Iris pigment epithelial cell (primary cell): ENCODE measurements around the gene TRPM5.

Experiments used
- DNase-seq: peaks from one replicate; pipeline ENCODE4 v3.0.0-alpha.2; 2011; ENCODE audit warnings: low read depth

The TRPM5 gene

GRCh38 chr11:2436013-2436520, 8.2 kb downstream of the TRPM5 start:
- no peak for DNase-seq

DNA sequence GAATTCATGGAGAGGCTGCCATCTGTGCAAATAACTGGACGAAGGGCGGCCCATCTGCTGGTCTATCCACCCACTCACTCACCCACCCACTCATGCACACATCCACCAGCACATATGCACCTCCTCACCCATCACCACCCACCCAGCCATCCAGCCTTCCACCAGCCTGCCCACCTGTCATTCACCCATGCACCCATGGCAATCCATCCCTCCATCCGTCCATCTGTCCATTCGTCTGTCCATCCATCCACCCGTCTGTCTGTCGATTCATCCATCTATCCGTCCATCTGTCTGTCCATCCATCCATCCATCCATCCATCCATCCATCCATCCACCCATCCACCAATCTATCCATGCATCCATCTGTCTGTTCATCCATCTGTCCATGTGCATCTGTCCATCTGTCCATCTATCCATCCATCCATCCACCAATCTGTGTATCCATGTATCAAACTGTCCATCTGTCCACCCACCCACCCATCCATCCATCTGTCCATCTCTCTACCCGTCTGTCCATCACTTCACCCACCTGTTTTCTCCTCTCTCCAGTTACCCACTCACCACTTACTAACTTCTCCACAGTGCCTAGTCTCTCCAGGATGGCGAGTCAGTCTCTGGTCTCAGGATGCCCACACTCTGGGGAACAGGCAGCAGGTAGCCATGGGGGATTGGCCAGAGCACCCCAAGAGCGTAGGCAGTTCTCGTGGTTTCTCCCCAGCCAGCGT, 8.9 kb downstream of the TRPM5 start:
- no peak for DNase-seq

- no peak for DNase-seq
Observed at GRCh38 chr11:2434506-2435255, 9.6 kb downstream of the TRPM5 start.

GRCh38 chr11:2434008-2434407, 10.3 kb downstream of the TRPM5 start:
- DNase-seq, result no peak

GRCh38 chr11:2433106-2433925, 11.0 kb downstream of the TRPM5 start:
- DNase-seq, result no peak

DNA sequence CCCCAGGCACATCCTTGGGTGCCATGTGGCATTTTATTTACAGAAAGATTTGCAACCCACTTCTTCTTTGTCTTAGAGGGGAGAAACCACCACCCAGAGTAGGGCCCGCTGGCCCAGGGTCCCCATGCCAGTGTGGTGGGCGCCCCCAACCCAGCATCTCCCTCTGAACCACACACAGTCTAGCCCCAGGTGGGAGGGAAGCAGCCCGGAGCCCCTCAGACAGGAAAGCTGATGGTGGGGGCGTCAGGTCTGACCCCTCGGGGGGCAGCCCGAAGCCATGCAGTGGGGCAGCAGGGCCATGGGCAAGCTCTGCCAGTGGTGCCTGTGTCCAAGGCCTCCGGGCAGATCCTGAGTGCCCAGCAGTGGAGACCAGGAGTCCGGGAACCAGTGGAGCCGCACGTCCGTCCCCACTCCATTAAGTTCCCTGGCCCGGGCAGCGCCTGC, 11.7 kb downstream of the TRPM5 start:
- DNase-seq, result no peak

DNA sequence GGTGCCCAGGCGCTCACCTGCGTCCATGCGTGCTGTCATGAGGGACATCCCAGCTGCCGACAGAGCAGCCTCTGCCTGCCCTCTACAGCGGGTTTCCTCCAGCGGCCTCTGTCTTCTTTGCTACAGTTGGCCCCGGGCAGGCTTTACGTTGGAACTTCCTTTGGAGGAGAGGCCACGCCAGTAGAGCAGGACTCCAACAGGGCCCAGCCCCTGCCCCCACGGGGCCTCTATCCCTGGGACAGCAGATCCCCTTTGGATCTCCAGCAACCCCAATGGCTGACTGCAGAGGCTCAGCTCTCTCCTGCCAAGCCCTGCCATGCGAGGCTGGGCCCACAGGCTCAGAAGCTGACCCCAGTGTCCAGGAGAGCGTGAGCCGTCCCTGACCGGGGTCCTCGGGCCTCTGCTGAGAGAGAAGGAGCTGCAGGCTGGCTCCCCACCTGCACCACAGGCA, 12.1 kb downstream of the TRPM5 start:
- no peak for DNase-seq

- no peak for DNase-seq
Observed at GRCh38 chr11:2431395-2431794, 12.9 kb downstream of the TRPM5 start.

DNA sequence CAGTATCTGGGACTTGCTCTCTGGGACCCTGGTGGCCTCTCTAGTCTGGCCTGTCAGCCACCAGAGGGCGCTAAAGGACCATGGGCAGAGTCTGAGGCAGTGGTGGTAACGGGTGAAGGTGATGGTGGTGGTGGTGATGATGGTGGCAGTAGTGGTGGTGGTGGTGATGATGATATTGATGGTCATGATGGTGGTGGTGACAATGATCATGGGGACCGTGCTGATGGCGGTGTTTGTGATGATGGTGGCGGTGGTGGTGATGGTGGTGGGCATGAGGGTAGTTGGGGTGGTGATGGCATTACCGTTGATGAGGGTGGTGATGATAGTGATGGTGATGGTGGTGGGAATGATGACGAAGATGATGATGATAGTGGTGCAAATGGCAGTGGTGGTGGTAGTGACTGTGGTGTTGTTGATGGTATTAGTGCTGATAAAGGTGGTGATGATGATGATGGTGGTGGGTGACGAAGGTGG, 16.0 kb downstream of the TRPM5 start:
- DNase-seq, result peak; percentile 44

DNA sequence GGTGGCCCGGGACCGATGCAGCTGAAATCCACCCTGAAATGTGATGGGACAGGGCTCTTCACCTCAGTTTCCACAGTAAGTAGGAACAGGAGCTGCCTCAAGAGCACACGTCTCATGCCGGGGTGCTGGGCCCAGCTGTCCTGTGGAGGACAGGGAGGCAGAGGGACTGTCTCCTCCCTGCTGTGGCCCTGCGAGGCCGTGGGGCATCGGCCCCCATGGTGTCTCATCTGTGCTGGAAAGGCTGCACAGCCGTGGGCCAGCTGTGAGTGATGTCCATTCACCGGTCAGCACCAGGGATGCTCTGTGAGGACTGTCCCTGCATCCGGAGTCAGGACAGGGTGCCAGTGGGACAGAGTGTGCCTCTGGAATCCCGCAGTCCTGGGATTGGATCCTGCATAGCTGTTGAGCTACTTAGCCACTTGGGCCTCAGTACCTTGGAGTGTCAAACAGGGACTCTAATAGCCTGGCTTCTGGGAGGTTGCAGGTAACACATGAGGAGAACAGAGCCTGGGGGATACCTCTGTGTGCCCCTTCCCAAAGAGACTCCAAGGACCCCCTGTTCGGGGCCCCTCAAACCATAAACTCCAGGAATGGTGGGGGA, 16.5 kb downstream of the TRPM5 start:
- no peak for DNase-seq

DNA sequence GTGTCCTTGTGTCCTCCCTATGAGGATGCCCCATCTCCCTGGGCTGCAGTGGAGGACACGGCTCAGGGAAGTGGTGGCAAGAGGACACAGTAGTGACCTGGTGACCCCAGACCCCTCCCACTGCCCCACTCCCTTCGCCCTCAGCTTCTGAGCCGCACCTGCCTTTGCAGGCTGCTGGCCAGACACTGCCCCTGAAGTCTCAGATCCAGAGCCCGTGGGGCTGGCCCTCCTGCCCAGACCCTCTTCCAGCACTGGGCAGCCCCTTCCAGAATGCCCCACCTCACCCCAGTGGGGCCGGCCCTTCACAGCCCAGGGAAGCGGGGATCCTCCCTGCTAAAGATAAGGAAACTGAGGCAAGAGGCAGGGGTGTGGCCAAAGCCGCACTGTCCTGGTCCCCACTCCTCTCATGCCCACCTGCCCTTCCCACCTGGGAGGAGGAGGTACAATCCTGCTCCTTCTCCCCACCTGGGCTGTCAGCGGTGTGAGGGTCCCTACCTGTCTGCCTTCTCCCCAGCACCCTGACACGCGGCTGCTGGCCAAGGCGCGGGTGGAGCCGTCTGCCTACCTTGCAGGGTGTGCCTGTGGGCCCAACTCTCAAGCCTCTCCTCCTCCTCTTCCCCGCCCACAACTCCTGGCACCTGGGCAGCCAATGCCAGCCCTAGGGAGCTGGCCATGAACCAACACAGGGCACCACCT, 17.3 kb downstream of the TRPM5 start:
- DNase-seq, result no peak

DNA sequence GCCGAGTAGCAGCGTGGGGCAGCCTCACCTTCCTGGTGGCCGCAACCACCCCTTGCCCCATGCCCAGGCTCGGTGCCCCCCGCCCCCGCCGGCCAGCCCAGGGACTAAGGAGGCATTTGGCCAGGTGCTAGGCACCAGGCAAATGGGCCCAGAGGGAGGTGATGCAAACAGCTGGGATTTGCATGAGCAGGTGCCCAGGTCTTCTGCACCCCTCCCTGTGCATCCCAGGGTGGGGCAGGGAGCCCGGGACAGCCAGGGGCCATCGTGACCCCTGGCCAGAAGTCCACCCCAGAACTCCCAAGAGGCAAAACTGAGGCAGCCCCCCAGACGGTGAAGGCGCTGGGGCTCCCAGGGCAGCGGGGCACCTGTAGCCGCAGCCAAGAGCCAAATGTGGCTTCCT, 18.1 kb downstream of the TRPM5 start:
- no peak for DNase-seq

DNA sequence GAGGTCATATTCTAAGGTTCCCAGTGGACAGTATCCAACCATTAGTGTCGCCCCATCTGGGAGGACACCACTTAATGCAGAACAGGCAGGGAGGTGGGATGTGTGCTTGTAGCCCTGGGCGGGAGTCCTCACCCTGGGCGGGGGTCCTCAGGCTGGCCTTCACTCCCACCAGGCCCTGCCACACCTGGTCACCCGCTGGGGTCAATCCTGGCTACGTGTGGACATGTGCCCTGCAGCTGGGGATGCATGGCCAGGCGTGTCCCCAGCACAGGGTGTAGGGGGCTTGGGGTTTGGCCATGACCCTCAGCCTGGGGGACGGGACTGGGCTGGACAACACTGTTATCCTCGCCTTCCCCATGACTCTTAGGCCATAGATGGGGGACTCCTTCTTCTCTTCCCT, 18.8 kb downstream of the TRPM5 start:
- DNase-seq, result no peak

DNA sequence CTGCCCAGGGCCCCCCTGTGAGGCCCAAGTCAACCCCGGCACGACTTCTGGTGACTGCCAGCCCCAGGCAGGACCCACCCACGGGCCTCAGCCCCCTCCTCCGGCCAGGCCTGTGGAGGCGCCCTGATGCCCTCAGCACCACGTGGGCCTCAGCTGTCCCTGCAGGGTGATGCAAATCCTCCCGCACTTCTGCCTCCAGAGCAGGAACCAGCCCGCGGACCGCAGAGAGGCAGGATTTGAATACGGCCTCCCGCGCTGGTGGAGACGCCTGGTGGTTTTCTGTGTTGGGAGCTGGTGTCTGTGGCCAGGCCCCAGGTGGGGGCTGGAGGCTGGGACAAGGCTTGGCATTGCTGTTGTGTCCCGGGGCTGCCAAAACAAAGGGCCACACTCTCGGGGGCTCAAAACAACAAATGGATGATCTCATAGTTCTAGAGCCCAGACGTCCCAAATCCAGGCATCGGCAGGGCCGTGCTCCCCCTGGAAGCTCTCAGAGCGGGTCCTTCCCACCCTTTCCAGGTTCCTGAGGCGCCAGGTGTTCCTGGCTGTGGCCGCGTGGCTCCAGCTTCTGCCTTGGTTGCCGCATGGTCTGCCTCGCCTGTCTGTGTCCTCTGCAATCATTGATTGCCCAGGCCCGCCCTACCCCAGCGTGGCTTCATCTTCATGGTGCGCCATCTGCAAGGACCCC, 19.4 kb downstream of the TRPM5 start:
- no peak for DNase-seq

- DNase-seq, result no peak
Observed at GRCh38 chr11:2423157-2424025, 20.9 kb downstream of the TRPM5 start.

- DNase-seq, result no peak
Observed at GRCh38 chr11:2422461-2423156, 21.7 kb downstream of the TRPM5 start.

DNA sequence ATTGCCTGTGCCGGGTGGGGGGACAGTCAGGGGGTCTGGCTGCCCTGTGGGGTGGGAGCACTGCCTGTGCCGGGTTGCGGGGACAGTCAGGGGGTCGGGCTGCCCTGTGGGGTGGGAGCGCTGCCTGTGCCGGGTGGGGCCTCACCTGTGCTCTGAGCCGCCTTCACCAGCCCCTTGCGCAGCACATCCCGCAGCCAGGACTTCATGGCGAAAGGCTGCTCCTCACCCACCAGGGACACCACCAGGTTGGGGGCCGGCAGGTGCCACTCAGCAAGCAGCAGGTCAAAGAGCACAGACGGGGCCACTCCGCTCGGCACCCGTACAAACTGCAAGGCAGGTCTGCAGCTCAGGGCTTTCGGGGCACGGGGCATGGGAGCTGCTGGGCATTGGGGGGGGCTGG, 22.3 kb downstream of the TRPM5 start:
- no peak for DNase-seq

DNA sequence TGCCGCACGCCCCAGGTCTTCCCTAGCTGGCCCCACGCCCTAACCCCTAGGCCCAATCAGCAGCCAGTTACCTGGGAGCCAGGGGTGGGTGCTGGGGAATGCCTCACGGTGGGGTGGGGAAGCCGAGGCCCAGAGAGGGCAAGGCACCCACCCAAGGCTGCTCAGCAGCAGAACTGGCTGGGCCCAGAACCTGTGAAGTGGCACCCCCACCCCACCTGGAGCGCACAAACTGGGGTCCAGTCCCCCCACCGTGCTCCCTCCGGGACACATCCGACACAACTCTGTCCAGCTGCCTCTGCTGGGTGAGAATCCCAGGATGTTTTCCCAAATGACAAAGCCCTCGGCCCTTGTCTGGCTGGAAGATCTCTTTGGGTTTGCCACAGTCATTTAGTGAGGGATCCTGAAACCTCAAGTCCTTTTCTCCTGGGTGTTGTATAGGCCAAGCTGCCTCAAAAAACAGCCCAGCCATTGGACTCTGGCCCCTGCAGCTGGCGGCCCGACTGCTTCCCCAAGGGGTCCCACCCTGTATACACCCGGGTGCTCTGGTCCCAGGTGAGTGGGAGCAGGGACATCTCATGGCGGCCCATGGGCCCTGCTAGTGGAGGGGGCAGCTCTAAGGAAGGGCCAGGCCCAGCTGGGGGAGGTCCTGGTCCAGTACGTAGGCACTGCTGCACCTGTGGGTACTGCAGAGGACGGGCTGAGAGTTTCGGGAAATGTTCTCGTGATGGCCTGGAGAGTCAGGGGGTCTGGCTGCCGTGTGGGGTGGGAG, 22.9 kb downstream of the TRPM5 start:
- DNase-seq, result no peak
